Testis (tissue), 3 donors: ENCODE data around the gene APBB1. TPM values are rescaled to one million over a fixed set of nuclear protein-coding genes. Genes with fewer than 3 reads are reported as not detected.

ENCODE experiments used
- DNase-seq: peaks from one replicate; pipeline ENCODE4 v3.0.0-alpha.2; 2019
- H3K27ac ChIP-seq, 2 donors: fragments of 200-600 bp; sonication (generic); one replicate each; pipeline ENCODE4 v1.5.1; 2019
- H3K27me3 ChIP-seq: fragments of 200-600 bp; sonication (generic); one replicate; pipeline ENCODE4 v1.5.1; 2019
- H3K36me3 ChIP-seq: fragments of 200-600 bp; sonication (generic); one replicate; pipeline ENCODE4 v1.5.1; 2017; ENCODE audit warnings: low read depth; ENCODE audit errors: missing control alignments
- H3K4me1 ChIP-seq: fragments of 200-600 bp; sonication (generic); one replicate; pipeline ENCODE4 v1.5.1; 2019
- H3K4me3 ChIP-seq, 2 donors: fragments of 200-600 bp; sonication (generic); one replicate each; pipeline ENCODE4 v1.5.1; 2017 to 2019
- H3K9me3 ChIP-seq: fragments of 200-600 bp; sonication (generic); one replicate; pipeline ENCODE4 v1.5.1; 2017
- CTCF ChIP-seq, 3 experiments: fragments of 450-650 bp in 2 of 3; fragments of 200-600 bp in 1 of 3; sonication (generic) in 1 of 3; IDR thresholded peaks; one replicate each; pipeline ENCODE4 v1.5.1; 2016 to 2019; ENCODE audit warnings: antibody characterized with exemption in 3 of 3, mild to moderate bottlenecking in 2 of 3, moderate library complexity in 1 of 3
- POLR2A ChIP-seq: fragments of 450-650 bp; IDR thresholded peaks from one replicate; pipeline ENCODE4 v1.6.1; 2017; ENCODE audit warnings: antibody characterized with exemption, mild to moderate bottlenecking, moderate library complexity
- WGBS, 2 donors: methylation state at CpG; one replicate each; pipeline ENCODE4 v1.1.5; 2018; 5-methylcytosine and 5-hydroxymethylcytosine counted together
- intact Hi-C: fragments of 100-400 bp; cut with DNase I; formaldehyde crosslinking; loops from one replicate; pipeline ENCODE4 v1.15.1; 2023; ENCODE audit warnings: low total_unique reads
- polyA plus RNA-seq: library from polyadenylated mRNA; stranded (reverse); fragments of 350-450 nt; fragmentation: Illumina TruSeq; extraction: RNeasy Lipid Tissue Mini Kit (QIAGEN cat#74804); gene quantifications from one replicate; pipeline ENCODE4 v1.2.3, GENCODE V29; 2014; ENCODE audit warnings: low read depth, low replicate concordance; ENCODE audit not compliant: insufficient read depth
- total RNA-seq, 2 donors: library from RNA; depleted of rRNA; stranded (reverse); fragments of >200 nt; gene quantifications; one replicate each; pipeline ENCODE4 v1.2.3, GENCODE V29; 2016

APBB1 gene
- total and polyA plus RNA-seq, 3 donors from 2014 or later: 42.6 to 57.3 (median 43.7) TPM

- Histone ChIP-seq H3K27me3 (no peaks in the 10 kb centered on the region), H3K36me3 (no peaks in the 10 kb centered on the region), H3K9me3 (no peaks in the 10 kb centered on the region), H3K4me1 (no peaks in the 10 kb centered on the region), H3K4me3 (no peak overlapping the region), H3K27ac (no peak overlapping the region)
- WGBS, 2 donors: 76 to 90% methylated on average over 8 to 13 of the region's 13 CpGs
- DNase-seq: no peak
- TF ChIP-seq CTCF (IDR thresholded peaks at IDR 0.05): no peak
- TF ChIP-seq POLR2A: no peak
- intact Hi-C loops: no loop called here
Measured at GRCh38 chr11:6405052-6405667, 13.7 kb downstream of the APBB1 start.

- intact Hi-C loops: no loop called here
- Histone ChIP-seq H3K4me1 (no peaks in the 10 kb centered on the region), H3K27me3 (no peaks in the 10 kb centered on the region), H3K9me3 (no peaks in the 10 kb centered on the region), H3K27ac (no peak overlapping the region), H3K36me3 (no peaks in the 10 kb centered on the region), H3K4me3 (no peak overlapping the region)
- 72 to 75% methylated on average over 14 to 16 of the region's 16 CpGs for WGBS, 2 donors
- no peak for TF ChIP-seq CTCF (IDR thresholded peaks at IDR 0.05)
- no peak for TF ChIP-seq POLR2A
- no peak for DNase-seq
Measured at GRCh38 chr11:6404342-6405051, 14.4 kb downstream of the APBB1 start.

GRCh38 chr11:6403539-6403938 lies 15.4 kb downstream of the APBB1 start:
- Histone ChIP-seq H3K27me3 (no peaks in the 10 kb centered on the region), H3K9me3 (no peaks in the 10 kb centered on the region), H3K36me3 (no peaks in the 10 kb centered on the region), H3K27ac (no peak overlapping the region), H3K4me3 (no peak overlapping the region), H3K4me1 (no peaks in the 10 kb centered on the region)
- DNase-seq: no peak
- WGBS, 2 donors: 92% methylated on average over 8 of the region's 8 CpGs; no CpG with 5 or more reads in 1 of the 2 donors
- intact Hi-C loops: no loop called here
- TF ChIP-seq POLR2A (no peak), CTCF (IDR thresholded peaks at IDR 0.05) (no peak)

- TF ChIP-seq CTCF (IDR thresholded peaks at IDR 0.05): no peak
- TF ChIP-seq POLR2A: no peak
- WGBS, 2 donors: 88 to 96% methylated on average over 7 of the region's 7 CpGs
- Histone ChIP-seq H3K27me3 (no peaks in the 10 kb centered on the region), H3K9me3 (no peaks in the 10 kb centered on the region), H3K36me3 (no peaks in the 10 kb centered on the region), H3K4me1 (peaks cover under 1% of the 10 kb centered on the region), H3K4me3 (no peak overlapping the region), H3K27ac (no peak overlapping the region)
- intact Hi-C loops: no loop called here
- DNase-seq: no peak
Measured at GRCh38 chr11:6402561-6402981, 16.3 kb downstream of the APBB1 start.
